ENCODE measurements around the gene RNU4-1.

RNU4-1 gene

GRCh38 chr12:120287491-120287890 is 5.5 kb downstream of the RNU4-1 start:
- DNase-seq, result no peak

DNA sequence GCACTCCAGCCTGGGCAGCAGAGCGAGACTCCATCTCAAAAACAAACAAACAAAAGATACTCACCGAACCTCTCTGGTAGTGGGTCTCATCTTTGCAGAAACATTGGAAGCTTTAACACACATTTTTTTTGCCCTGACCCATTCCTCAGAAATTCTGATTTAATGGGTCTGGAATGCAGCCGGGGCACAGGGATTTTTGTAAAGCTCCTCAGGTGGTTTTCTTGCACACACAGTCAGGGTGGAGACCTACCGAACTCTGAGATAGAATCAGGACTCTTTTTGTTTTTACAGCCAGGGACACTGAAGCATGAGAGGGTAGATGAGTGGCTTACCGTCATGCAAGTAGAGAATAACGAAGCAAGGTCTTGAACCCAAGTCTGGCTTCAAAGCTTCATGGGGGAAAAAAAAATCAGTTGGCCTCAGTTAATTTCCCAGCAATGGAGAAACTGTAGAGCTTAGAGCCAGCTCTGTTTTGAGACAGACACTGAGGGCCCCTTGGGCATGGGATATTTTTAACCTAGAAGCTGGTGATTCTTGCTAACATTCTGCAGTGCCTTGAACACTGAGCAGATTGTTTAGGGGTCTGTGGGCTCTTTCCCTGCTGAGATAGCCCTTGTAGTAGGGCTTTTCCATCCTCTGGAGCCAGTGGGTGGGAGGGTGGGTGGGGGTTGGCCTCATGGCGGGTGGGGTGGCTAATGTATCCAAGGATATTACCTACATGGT is 6.1 kb downstream of the RNU4-1 start:
- no peak for DNase-seq

GRCh38 chr12:120284381-120284780 is 8.7 kb downstream of the RNU4-1 start:
- DNase-seq, result no peak

DNA sequence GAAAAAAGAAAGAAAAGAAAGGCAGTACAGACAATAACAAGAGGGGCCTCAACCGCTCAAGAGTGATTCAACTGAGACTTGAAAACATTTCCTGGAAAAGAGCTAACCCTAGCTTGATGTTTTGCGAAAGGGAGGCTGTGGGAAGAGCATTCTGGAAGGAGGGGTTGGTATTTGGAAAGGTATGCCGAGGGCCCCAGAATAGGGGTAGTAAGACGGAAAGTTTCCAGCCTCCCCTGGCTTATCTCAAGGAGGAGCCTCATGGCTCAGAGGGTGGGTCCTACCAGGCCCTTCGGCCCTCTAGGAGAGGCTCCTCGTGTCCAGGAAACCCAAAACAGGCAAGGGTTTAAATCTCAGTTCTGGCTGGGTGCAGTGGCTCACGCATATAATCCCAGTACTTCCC is 9.7 kb downstream of the RNU4-1 start:
- DNase-seq, result no peak

DNA sequence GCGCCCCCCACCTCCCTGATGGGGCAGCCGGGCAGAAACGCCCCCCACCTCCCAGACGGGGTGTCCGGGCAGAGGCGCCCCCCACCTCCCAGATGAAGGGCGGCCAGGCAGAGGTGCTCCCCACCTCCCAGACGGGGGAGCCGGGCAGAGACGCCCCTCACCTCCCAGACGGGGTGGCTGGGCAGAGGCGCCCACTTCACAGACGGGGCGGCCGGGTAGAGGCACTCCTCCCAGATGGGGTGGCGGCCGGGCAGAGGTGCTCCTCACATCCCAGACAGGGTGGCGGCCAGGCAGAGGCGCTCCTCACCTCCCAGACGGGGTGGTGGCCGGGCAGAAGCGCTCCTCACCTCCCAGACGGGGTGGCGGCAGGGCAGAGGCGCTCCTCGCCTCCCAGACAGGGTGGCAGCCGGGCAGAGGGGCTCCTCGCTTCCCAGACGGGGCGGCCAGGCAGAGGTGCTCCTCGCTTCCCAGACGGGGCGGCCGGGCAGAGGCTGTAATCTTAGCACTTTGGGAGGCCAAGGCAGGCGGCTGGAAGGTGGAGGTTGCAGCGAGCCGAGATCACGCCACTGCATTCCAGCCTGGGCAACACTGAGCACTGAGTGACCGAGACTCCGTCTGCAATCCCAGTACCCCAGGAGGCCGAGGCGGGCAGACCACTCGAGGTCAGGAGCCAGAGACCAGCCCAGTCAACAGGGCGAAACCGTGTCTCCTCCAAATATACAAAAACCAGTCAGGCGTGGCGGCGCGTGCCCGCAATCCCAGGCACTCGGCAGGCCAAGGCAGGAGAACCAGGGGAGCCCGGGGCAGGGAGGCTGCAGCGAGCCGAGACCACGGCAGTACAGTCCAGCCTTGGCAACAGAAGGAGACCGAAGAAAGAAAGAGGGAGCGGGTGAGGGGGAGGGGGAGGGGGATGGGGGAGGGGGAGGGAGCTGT is 14.6 kb downstream of the RNU4-1 start:
- DNase-seq, result no peak

- no peak for DNase-seq
These were observed 16.3 kb downstream of the RNU4-1 start for GRCh38 chr12:120276734-120277133.

DNA sequence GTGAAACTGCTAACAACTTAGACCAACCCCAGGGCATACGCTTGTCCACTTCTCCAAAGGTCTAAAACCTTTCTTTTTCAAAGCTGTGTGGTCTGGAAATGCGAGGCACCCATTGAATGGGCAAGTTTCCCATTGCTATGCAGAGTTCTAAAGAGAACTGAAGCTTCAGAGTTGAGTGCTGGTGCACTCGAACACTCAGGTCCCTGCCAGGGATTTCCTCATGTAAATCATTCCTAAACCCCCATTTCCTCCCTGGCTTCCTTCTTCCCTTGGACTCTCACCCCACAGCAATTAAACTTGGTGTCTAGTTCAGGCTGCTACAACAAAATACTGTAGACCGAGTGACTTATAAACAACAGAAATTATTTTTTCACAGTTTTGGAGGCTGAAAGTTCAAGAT is 25.3 kb downstream of the RNU4-1 start:
- no peak for DNase-seq

- DNase-seq, result no peak
These were observed 26.7 kb downstream of the RNU4-1 start for GRCh38 chr12:120266180-120266870.

- DNase-seq, result peak; percentile 39
These were observed 27.4 kb downstream of the RNU4-1 start, which contains the start of gene PXN for GRCh38 chr12:120265473-120266179. Gene PXN (minus strand): TSS chr12:120265730. CDS start chr12:120265629, 101 bp downstream.

- no peak for DNase-seq
These were observed 28.0 kb downstream of the RNU4-1 start for GRCh38 chr12:120264904-120265472.

GRCh38 chr12:120264086-120264903 is 28.7 kb downstream of the RNU4-1 start:
- no peak for DNase-seq

- no peak for DNase-seq
These were observed 29.3 kb downstream of the RNU4-1 start for GRCh38 chr12:120263748-120264085.

GRCh38 chr12:120262852-120263747 is 29.9 kb downstream of the RNU4-1 start:
- DNase-seq, result no peak

GRCh38 chr12:120261951-120262851 is 30.8 kb downstream of the RNU4-1 start:
- no peak for DNase-seq

DNA sequence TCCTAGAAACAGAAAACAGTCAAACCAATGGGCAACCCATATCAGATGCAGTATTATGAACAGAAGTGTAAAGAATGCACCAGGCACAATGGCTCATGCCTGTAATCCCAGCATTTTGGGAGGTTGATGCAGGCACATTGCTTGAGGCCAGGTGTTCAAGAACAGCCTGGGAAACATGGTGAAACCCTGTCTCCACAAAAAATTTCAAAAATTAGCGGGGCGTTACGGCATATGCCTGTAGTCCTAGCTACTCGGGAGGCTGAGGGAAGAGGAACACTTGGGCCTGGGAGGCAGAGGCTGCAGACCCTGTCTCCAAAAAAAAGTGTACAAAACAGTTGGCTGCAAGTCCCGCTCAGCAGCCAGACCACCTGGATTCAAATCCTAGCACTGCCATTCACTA is 32.4 kb downstream of the RNU4-1 start:
- DNase-seq, result no peak

DNA sequence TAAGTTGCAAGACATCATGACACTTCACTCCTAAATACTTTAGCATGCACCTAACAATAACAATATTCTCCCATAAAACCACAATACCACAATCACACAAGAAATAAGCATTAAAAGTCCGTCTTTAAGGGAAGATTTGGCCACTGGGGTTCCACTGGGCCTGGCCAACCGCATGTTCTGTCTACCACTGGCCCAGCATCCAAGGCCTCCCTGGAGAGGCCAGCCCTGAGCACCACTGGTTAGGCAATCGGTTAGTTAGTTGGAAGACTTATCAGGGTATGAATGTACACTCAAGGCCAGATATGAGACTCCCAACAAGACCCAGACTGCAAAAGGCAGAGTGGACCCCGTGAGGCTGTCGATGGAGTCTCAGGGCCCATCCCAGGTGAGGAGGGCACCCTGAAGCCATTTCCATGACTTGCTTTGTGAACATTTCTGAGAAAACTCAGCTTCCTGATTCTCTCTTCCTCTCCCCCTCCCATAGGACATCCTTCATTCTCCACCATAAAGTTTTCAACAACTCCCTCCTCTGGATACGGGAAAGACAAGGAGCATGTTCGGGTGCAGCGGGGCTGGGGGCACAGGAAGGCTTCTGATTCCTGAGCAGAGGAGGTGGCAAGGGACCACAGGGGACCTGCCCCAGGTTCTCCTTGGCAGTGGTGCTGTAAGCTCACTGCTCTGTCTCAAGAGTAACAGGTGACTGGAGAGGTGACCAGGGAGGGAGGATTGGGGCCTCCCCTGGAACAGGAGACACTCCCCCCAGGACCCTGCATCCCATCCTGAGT is 33.4 kb downstream of the RNU4-1 start:
- DNase-seq, result no peak

DNA sequence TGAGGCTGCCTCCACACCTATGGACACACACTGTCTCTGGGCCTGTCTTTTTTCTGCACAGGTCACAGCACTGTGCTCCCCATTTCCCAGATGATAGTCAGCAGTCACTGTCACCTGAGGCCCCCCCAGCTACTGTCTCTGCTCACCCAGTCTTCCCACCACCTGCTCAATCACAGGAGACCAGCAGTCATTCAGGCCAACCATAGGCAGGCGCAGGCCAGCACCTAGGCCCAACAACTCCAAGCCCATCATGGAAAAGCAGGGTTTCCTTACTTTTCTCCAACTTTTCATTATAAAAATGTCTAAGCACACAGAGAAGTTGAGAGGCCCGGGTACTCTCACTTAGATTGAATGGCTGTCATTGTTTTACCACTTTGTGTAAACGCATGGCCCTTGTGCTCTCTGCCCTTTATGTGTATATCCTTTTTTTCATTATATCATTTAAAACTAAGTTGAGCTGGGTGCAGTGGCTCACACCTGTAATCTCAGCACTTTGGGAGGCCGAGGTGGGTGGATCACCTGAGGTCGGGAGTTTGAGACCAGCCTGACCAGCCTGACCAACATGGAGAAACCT is 34.6 kb downstream of the RNU4-1 start:
- no peak for DNase-seq

All from NCI-H1092 treated with DMSO at 0.1 percent for 48 hours (cell line).